ENCODE data around the gene TMEM184A.

- TF ChIP-seq, protein P1, sequence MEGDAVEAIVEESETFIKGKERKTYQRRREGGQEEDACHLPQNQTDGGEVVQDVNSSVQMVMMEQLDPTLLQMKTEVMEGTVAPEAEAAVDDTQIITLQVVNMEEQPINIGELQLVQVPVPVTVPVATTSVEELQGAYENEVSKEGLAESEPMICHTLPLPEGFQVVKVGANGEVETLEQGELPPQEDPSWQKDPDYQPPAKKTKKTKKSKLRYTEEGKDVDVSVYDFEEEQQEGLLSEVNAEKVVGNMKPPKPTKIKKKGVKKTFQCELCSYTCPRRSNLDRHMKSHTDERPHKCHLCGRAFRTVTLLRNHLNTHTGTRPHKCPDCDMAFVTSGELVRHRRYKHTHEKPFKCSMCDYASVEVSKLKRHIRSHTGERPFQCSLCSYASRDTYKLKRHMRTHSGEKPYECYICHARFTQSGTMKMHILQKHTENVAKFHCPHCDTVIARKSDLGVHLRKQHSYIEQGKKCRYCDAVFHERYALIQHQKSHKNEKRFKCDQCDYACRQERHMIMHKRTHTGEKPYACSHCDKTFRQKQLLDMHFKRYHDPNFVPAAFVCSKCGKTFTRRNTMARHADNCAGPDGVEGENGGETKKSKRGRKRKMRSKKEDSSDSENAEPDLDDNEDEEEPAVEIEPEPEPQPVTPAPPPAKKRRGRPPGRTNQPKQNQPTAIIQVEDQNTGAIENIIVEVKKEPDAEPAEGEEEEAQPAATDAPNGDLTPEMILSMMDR (IDR thresholded peaks at IDR 0.05): no peak
- no peak for TF ChIP-seq POLR2A (IDR thresholded peaks at IDR 0.05)
These were observed 59.3 kb downstream of the TMEM184A start for GRCh38 chr7:1496531-1497292.

All from thyroid gland (tissue), 4 donors.